ENCODE results near the gene MC1R. TPM values are rescaled to one million over a fixed set of nuclear protein-coding genes. Genes with fewer than 3 reads are reported as not detected.
"Not testable (repeated sequence)": the region's sequence is repeated elsewhere in the genome, so short reads cannot be mapped to it uniquely, and the experiment has no call there.

MC1R gene
- total RNA-seq, 4 donors from 2014 or later, result 3.6 to 29.3 (median 8.9) TPM

- H3K27me3 ChIP-seq, result no peaks in the 10 kb centered on the region
- no peak overlapping the region for H3K27ac ChIP-seq
- DNase-seq (ENCODE audit: low spot score in 2 of 2), result no peak
- TF ChIP-seq POLR2AphosphoS5 (IDR thresholded peaks at IDR 0.05), result no peak
- no peak for TF ChIP-seq CTCF (IDR thresholded peaks at IDR 0.05)
- no peak for TF ChIP-seq POLR2A (IDR thresholded peaks at IDR 0.05)
- TF ChIP-seq EP300 (IDR thresholded peaks at IDR 0.05), result no peak
- H3K4me1 ChIP-seq, result peaks cover 26% of the 10 kb centered on the region
- WGBS, result 74% methylated on average over 24 of the region's 30 CpGs
- H3K9me3 ChIP-seq, result no peaks in the 10 kb centered on the region
- no peak overlapping the region for H3K4me3 ChIP-seq
- H3K36me3 ChIP-seq, result peaks cover 25% of the 10 kb centered on the region
Observed at GRCh38 chr16:89913408-89914387, 5.0 kb upstream of the MC1R start.

GRCh38 chr16:89914642-89915285 lies 3.9 kb upstream of the MC1R start:
- Histone ChIP-seq H3K36me3 (peaks cover 20% of the 10 kb centered on the region), H3K4me1 (peaks cover 26% of the 10 kb centered on the region)
- not testable (repeated sequence) for DNase-seq (ENCODE audit: low spot score in 2 of 2); H3K4me3 ChIP-seq; H3K27me3 ChIP-seq; H3K27ac ChIP-seq; H3K9me3 ChIP-seq
- 45% methylated on average over 9 of the region's 11 CpGs for WGBS

GRCh38 chr16:89915303-89916232 lies 3.1 kb upstream of the MC1R start:
- TF ChIP-seq EP300 (IDR thresholded peaks at IDR 0.05) (no peak), POLR2AphosphoS5 (IDR thresholded peaks at IDR 0.05) (no peak), CTCF (IDR thresholded peaks at IDR 0.05) (no peak), POLR2A (IDR thresholded peaks at IDR 0.05) (no peak)
- 79% methylated on average over 25 of the region's 40 CpGs for WGBS
- no peaks in the 10 kb centered on the region for H3K9me3 ChIP-seq

GRCh38 chr16:89917773-89918452 lies 749 bp upstream of the MC1R start:
- DNase-seq (ENCODE audit: low spot score in 2 of 2), result peak in 1 of 2 donors; percentile 89
- peak in 2 of 3 donors; percentile 24 to 37 for TF ChIP-seq POLR2AphosphoS5 (IDR thresholded peaks at IDR 0.05)
- no peak for TF ChIP-seq CTCF (IDR thresholded peaks at IDR 0.05)
- peaks cover 44% of the 10 kb centered on the region for H3K4me1 ChIP-seq
- H3K4me3 ChIP-seq, result peak overlapping the region; percentile 34
- H3K27me3 ChIP-seq, result peaks cover 25% of the 10 kb centered on the region
- no peaks in the 10 kb centered on the region for H3K36me3 ChIP-seq
- under 1% methylated on average over 15 of the region's 39 CpGs for WGBS
- no peak overlapping the region for H3K27ac ChIP-seq
- H3K9me3 ChIP-seq, result no peaks in the 10 kb centered on the region

More at GRCh38 chr16:89915303-89916232, 3.1 kb upstream of the MC1R start:
- no peak overlapping the region for H3K27ac ChIP-seq
- H3K36me3 ChIP-seq, result peaks cover 15% of the 10 kb centered on the region
- DNase-seq (ENCODE audit: low spot score in 2 of 2), result peak in 1 of 2 donors; percentile 62
- no peak overlapping the region for H3K4me3 ChIP-seq
- peaks cover 21% of the 10 kb centered on the region for H3K4me1 ChIP-seq
- H3K27me3 ChIP-seq, result peaks cover 7% of the 10 kb centered on the region
